IPS-NIHi7 (cell line): ENCODE results near the gene CAT.

ENCODE experiments used
- DNase-seq: peaks from one replicate; pipeline ENCODE4 v3.0.0; 2012; ENCODE audit warnings: mixed read lengths; ENCODE audit errors: extremely low spot score

Gene CAT

GRCh38 chr11:34425360-34425759, 13.4 kb upstream of the CAT start:
- no peak for DNase-seq

GRCh38 chr11:34425867-34426266, 12.9 kb upstream of the CAT start:
- no peak for DNase-seq

GRCh38 chr11:34426766-34427185, 12.0 kb upstream of the CAT start:
- no peak for DNase-seq

DNA sequence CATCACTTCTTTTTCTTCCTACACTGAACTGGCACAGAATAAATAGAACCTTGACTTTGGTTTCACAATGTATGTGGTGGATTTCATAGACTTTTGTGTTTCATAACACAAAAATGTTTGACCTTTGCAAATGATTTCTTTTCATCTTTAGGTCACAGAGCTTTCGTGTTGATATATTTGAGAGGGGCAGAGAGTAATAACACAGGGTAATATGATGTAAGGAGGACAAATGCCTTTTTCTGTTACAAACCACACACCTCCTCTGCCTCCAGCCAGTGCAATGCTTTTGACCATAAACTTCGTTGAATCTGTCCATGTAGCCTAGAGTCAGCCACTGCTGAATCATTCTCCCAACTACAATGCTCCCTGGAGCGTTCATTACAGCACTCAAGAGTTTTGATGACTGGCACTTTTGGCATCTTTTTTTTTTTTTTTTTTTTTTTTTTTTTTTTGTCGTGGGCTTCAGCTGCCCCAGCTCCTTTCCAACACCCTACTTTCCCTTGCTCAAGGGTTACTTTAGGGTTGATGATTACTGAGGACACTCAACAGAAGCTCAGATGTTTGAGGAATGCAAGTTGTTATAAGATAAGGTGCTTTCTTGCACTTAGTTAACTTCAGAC, 11.4 kb upstream of the CAT start:
- DNase-seq, result no peak

- no peak for DNase-seq
These were observed 6.8 kb upstream of the CAT start for GRCh38 chr11:34431979-34432378.

DNA sequence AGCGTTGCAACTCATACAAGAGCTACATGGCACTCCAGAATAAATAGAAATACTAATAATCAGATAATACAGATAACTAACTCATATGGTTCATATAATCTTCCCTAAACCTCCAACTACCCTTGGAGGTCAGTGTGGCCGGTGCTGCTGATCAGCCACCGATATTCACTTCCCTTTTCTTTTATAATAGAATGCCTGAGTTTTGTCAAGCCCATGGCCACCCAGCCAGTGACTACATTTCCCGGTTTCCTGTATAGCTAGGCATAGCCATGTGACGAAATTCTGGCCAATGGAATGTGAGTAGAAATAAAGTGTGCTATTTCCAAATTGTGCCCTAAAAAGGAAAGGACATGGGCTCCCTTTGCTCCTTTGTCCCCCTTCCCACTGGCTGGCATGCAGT, 5.9 kb upstream of the CAT start:
- DNase-seq, result no peak

- no peak for DNase-seq
These were observed 4.8 kb upstream of the CAT start for GRCh38 chr11:34433899-34434298.

GRCh38 chr11:34437224-34438125, 1.3 kb upstream of the CAT start:
- no peak for DNase-seq

- DNase-seq, result no peak
These were observed 970 bp downstream of the CAT start for GRCh38 chr11:34439610-34440198.

DNA sequence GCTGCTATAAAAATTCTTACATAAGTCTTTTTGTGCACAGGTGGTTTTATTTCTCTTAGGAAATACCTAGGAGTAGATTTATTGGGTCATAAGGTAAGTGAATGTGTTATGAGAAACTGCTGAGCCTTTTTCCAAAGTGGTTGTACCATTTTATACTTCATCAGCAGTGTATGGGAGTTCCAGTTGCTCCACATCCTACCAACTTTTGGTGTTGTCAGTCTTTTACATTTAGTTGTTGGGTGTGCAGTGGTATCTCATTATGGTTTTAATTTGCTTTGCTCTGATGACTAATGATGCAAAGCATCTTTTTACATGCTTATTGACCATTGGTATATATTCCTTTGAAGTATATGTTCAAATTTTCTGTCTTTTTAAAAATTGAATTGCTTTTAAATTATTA, 3.1 kb downstream of the CAT start:
- no peak for DNase-seq

DNA sequence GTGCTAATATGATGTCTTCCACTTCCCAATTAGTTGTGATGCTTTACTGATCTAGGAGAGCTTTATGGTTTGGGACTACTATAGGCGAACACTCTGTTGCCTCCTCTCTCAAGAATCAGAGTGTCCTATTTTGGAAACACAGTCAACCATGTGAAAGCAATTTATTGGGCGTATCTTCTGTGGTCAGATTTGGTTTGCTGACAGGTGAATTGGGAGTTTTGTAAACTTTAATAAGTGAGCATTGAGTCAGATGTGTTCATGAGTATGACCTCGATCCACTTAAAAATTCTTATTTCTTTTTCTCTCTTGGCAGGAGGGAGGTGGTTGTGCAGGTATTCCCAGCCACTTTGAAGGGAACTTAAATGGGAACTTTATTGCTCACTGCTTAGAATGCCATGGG, 4.4 kb downstream of the CAT start:
- no peak for DNase-seq

DNA sequence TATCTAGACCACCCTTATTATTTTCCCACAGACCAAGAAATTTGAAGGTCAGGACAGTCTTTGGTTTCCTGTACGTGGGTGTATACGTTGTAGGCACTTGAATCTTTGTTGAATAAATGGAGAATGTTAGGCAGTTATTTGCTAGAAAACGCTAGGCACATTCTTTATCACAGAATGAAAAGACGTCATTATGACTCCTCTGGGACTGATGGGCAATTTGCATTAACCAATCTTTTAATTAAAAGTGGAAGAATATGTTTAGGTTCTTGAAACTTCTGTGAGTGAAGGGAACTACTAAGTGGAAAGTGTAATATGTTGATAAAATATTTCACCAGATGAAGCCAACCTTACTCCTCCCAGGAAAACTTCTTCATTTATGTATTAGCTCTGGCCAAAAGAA, 5.7 kb downstream of the CAT start:
- no peak for DNase-seq

- DNase-seq, result no peak
These were observed 7.2 kb downstream of the CAT start for GRCh38 chr11:34445956-34446355.

DNA sequence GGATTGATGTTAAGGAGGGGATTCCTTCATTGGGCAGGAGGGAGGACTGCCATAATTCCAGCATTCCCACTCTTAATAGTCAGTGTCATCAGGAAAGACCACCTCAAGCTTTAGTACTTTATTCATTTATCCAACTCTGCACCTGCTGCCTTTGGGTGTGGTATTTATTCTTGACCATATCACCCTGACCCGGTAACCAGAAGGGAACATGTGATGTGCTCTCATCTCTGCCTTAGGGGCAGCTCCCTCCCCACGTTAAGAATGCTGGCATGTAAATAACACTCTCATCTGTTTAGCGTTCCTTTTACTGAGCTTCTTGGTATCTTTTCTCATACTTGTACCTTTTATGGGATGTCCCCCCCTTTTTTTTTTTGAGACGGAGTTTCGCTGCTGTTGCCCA, 7.7 kb downstream of the CAT start:
- DNase-seq, result no peak

- no peak for DNase-seq
These were observed 8.3 kb downstream of the CAT start for GRCh38 chr11:34447044-34447443.

DNA sequence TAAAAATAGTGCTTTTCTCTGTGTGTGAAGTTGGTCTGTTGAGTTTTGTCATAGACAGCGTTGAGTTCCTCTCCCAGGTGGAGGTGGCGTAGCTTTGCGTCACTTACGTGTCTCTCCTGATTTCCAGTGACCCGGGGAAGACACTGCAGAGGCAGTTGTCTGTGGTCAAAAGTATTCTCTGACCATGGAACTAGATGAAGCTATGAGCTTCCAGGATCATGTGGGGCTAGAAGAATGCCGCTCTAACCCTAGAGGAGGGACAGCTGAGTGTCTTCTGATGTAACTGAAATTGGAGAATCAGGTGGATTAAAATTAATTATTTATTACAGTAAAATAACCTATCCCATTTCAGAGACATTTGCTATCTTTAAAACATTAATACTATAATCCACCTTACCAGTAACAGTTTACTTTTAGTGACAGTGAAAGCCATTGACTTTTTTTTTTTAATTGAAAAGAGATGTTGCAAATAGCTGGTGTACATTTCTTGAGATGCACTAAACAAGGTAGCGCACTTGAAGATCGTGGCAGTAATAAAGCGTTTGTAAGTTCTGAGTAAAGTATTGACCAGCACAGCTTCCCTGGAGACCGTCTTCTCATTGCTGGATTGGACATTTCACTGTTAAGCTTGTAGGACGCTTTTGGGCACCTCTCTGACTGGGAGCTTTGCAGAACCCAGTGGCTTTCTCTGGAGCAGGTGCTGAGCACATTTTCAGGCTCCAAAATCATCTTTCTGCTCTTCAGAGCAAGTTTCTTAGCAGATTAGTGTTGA, 9.7 kb downstream of the CAT start:
- DNase-seq, result no peak

GRCh38 chr11:34449013-34449412, 10.3 kb downstream of the CAT start:
- no peak for DNase-seq

DNA sequence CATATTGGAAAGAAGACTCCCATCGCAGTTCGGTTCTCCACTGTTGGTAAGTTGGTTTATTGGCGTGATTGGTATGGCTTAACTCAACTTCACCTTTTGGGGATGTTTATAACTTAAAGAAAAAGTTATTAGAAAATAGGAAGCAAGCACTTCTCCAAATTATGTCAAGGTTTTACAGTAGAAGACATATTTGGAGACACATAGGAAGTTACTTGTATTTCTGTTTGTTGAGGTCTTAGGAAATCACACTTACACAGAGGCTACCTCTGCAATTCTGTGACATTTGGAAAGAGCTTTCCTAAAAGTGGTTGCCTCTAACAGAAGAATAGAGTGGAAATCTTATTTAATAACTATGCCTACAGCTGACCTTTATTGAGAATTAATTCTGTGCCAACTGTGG, 12.3 kb downstream of the CAT start:
- no peak for DNase-seq

GRCh38 chr11:34454308-34455032, 15.7 kb downstream of the CAT start:
- no peak for DNase-seq

DNA sequence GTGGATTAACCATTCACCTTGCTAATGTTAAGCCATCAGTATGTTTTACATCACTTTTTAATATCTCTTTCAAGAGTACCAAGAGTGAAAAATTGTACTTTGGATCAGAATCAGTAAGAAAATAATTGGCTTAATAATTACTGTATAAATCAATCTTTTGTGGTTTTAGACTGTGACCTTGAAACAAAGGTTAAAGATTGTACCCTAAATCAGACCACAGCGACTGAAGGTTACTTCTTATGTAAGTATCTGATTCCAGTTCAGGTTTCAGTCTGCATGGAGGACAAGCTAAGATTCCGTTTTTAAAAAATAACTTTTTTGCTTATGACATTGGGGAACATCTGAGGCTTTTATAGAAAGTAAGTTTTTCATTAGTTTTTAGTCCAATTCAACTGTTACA, 18.9 kb downstream of the CAT start:
- no peak for DNase-seq

DNA sequence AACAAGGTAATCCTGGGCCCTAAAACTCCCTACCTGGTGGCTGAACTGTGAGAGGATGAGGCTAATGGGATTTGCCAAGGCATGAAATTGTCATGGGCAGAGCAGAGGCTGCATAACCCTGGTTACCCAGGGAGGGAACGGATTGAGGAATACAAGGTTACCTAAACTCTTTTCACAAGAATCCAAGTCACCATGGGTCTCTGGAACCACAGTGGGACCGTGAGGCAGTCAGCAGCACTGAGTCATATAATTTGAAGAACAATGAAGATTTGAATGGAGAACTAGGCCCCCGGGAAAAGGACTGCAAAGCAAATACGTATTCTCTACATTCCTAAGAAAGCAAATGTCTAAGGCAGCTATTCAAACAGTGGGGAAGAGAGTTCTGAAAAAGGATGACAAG, 19.8 kb downstream of the CAT start:
- DNase-seq, result no peak
